Ramos (cell line): ENCODE results near the gene ADCY4.
"Not testable (repeated sequence)": the region's sequence is repeated elsewhere in the genome, so short reads cannot be mapped to it uniquely, and the experiment has no call there.

Experiments used
- in situ Hi-C: fragments of 300-500 bp; cut with MboI; formaldehyde crosslinking; loops from one replicate; pipeline ENCODE4 v1.14.3; 2022; ENCODE audit warnings: low sequenced_read_pairs; ENCODE audit not compliant: unreplicated experiment

The ADCY4 gene

DNA sequence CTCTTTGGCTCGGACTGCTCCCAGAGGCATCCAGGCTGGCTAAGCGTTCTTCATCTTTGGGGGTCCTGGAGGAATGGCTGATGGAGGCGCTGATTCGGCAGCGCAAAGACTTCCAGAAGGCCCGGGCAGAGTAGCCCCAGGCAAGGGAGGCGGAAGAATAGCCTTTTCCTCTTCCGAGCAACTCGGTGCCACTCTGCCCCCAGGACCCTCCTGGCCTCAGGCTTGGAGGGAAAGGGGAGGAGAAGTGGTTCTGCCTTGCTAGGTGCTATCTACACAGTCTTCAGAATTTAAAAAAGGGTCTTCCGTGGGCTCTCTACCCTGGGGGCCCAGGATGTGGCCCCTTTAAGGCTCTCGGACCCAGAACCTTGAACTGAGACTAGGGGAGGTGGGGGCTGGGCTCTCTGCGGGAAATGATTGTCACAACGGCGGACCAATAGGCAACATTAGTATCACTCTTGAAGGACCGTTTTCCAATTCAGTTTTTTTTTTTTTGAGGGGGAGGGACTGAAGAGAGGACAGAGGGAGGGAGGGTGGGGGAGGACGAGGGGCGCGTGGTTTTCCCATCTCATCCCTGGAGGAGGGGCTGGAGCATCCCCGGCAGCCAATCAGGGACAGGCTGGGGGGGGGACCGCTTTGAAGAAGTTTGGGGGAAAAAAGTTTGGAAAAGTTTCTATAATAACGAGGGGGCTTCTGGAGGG lies 32.8 kb upstream of the ADCY4 start, which contains the start of gene NFATC4:
Gene NFATC4, plus strand, starts transcription at position 671 of the 698 bp plus-strand sequence. CDS start 157 bp downstream, outside the sequence.
- in situ Hi-C loops: loop anchor here (5.0 kb wide), 1 partner anchor 65 kb away; no protein-coding TSS in a partner anchor

DNA sequence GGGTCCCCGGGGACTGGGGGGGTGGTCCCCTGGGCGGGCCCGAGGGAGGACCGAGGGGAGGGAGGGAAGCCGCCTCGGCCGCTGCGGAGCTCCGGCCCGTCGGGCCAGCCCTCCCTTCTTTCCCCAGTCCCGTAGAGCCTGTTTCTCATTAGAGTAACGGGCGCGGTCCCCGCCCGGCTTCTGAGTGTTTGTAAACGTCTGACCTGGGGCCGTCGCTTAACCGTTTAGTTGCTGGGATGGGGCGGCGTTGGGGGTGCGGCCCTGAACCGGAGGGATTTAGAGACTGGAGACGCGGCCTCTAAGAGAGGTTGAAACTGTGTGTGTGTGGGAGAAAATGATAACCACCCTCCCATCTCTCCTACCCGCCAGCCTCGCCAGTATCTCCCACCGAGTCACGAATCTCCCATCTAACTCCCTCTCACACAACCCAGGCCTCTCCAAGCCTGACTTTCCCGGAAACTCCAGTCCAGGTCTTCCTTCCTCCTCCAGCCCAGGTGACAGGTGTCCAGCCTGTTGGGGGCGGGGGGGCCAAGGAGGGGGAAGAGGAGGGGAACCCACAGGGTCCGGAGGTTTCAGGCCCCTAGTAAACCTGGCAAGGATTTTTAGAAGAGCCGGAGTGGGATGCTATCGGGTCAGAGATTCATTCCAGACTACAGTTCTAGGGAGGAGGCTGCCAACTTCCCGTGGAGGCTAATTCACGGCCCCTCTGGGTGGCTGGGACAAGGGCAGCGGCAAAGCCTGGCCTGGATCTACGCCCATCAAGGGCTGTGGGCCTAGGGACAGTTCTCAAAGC lies 32.0 kb upstream of the ADCY4 start:
- in situ Hi-C loops: loop anchor here (5.0 kb wide), 1 partner anchor 65 kb away; no protein-coding TSS in a partner anchor

DNA sequence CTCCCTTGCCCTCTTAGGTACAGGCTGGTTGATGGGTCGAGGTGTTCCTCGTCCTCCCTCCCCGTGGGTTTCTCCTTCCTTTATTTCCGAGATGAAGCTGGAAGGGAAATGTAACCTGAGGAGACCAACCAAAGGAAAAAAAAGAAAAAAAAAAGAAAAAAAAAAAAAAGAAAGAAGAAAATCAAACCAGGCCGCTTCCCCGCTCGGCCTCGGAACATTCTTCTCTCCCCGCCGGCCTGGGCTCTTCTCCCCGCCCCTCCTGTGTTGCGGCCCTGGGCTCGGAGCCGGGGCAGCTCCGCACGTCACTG lies 31.5 kb upstream of the ADCY4 start:
- in situ Hi-C loops: loop anchor here (5.0 kb wide), 1 partner anchor 66 kb away; no protein-coding TSS in a partner anchor

DNA sequence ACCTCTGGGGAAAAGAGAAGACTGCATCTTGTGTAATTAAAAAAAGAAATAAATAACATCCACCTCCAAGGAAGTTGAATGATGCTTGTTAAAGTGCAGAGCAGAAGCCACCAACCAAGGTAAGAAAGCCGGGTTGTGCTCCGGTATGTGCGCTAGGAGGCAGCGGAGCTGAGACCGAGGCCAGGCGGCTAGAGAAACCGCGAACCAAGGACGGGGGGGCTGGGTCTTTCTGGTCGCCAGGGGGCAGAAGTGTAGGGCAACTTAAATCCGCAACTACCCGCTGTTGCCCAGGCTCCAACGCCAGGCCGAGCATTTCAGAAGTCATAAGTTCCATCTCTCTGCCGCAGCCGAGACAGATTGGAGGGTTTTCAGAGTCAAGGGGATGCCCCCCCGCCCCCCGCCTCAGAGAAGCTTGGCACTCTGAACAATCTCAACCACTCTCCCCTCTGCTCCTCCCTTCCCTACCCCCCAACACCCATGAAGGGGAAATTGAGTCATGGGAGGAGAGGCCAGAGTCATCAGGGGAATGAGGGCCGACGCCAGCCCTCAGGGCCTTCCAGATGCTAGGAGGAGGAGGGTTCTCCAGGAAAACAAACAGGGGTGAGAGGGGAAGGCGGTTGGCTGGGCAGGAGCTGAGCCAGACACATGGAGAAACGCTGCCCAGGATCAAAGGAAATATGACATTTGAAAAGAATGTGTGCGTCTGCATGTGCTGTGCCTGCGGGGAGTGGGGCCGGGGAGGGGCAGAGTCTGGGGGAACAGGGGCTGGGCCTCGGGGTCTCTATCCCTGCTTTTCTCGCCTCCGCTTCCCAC lies 30.9 kb upstream of the ADCY4 start:
- in situ Hi-C loops: loop anchor here (5.0 kb wide), 1 partner anchor 66 kb away; no protein-coding TSS in a partner anchor

DNA sequence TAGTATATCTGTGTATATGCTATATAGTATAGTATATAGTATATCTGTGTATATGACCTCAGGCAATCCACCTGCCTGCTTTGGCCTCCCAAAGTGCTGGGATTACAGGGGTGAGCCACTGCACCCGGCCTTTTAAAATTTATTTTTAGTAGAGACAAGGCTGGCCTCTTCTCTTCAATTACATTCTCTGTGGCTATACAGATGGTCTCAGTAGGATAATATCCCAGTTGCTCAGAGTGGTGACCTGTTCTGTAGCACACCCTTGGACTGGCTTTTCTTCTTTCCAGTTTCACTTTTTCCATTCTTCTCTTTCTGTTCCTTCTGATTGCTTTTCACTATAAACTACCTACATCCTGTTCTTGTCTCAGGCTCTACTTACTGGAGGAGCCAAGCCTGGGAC lies 30.0 kb upstream of the ADCY4 start:
- in situ Hi-C loops: loop anchor here (5.0 kb wide), 1 partner anchor 67 kb away; no protein-coding TSS in a partner anchor

DNA sequence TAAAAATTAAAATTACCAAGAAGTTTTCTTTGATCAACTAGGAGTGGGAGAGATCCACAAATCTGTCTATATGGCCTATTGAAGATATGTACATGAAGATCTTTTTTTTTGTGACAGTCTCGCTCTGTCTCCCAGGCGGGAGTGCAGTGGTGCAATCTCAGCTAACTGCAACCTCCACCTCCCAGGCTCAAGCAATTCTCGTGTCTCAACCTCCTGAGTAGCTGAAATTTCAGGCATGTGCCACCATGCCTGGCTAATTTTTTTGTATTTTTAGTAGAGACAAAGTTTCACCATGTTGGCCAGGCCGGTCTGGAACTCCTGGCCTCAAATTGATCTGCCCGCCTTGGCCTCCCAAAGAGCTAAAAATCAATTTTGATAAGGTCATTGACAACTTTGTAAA lies 28.5 kb upstream of the ADCY4 start:
- in situ Hi-C loops: no loop called here

DNA sequence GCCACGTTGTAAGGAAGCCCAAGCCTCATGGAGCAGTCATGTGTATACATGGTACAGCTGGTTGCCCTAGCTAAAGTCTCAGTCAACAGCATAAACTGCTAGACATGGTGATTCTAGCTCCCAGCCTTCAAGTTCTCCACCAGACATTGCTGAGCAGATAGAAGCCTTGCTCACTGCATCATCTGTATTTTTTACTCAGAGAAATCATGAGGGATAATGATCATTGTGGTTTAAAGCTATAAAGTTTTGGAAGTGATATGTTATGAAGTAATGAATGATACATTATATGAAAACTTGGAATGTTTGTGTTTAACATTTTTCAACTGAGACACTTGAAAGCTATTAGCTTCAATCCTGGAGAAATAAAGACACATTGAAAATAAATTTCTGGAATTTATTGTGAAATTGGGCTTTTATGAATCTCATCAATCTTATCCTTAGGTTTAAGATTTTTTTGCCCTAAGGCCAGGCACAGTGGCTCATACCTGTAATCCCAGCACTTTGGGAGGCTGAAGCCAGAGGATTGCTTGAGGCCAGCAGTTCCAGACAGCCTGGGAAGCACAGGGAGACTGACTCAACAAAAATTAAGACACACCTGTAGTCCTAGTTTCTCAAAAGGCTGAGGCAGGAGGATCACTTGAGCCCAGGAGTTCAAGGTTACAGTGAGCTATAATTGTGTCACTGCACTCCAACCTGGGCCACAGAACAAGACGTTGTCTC lies 27.5 kb upstream of the ADCY4 start:
- in situ Hi-C loops: no loop called here

DNA sequence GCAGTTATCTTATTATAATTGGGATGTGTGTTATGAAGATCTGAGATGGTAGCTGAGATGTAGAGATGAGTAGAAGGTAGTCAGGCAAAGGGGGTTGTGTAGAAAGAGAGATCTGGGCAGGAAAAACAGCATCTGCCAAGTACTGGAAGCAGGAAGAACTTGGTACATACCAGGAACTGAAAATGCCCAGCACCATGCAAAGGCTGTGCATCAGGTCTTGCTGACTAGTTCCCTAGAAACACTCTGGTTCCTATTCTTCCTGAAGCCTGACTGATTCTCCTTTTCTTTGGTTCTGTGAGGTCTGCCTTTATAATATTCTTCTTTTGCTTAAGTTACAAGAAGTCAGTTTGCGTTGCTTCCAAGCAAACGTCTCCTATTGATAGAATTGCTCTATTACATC lies 26.5 kb upstream of the ADCY4 start:
- in situ Hi-C loops: no loop called here

DNA sequence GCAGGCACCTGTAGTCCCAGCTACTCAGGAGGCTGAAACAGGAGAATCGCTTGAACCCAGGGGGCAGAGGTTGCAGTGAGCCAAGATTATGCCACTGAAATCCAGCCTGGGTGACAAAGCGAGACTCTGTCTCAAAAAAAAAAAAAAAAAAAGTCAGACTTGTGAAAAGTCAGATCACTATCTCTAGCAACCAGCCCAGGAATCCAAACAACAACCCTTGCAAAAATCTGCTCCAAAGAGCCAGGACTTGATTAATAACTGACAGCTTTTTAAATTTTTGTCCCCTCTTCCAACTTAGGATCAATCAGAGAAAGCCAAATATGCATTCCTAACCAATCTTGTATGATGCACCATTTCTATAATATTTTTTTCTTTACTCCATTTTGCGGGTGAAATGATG lies 25.4 kb upstream of the ADCY4 start:
- in situ Hi-C loops: no loop called here

DNA sequence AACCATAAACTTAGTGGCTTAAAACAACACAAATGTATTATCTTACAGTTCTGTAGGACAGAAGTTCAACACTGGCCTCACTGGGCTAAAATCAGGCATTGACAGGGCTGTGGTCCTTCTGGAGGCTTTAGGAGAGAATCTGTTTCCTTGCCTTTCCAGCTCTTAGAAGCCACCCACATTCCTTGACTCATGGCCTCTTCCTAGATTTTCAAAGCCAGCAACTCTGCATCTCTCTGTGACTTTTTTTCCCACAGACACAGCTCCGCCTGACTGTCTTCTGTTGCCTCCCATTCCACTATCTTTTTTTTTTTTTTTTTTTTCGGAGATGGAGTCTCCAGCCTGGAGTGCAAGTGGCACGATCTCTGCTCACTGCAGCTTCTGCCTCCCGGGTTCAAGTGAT lies 21.3 kb upstream of the ADCY4 start:
- in situ Hi-C loops: no loop called here

DNA sequence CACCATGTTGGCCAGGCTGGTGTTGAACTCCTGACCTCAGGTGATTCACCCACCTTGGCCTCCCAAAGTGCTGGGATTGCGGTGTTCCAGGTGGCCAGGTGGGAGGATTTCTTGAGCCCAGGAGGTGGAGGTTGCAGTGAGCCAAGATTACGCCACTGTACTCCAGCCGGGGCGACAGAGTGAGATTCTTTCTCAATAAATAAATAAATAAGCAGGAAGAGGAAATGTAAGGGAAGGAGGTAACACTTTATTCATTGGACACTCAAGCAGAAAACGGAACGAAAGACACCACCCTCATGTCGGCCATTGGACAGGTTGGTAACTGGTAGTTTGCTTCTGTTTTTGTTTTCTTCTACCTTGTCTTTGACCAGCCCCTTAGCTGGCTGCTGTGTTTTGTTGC lies 20.1 kb upstream of the ADCY4 start:
- in situ Hi-C loops: no loop called here

DNA sequence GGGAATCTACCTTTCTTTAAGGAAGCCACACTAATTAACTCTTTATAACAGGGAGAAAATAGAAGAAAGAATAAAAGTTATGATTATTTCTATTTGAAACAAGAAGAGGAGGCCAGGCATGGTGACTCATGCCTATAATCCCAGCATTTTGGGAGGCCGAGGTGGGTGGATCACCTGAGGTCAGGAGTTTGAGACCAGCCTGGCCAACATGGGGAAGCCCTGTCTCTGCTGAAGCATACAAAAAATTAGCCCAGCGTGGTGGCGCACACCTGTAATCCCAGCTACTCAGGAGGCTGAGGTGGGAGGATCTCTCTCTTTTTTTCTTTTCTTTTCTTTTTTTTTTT lies 19.6 kb upstream of the ADCY4 start:
- in situ Hi-C loops: not testable (repeated sequence)

DNA sequence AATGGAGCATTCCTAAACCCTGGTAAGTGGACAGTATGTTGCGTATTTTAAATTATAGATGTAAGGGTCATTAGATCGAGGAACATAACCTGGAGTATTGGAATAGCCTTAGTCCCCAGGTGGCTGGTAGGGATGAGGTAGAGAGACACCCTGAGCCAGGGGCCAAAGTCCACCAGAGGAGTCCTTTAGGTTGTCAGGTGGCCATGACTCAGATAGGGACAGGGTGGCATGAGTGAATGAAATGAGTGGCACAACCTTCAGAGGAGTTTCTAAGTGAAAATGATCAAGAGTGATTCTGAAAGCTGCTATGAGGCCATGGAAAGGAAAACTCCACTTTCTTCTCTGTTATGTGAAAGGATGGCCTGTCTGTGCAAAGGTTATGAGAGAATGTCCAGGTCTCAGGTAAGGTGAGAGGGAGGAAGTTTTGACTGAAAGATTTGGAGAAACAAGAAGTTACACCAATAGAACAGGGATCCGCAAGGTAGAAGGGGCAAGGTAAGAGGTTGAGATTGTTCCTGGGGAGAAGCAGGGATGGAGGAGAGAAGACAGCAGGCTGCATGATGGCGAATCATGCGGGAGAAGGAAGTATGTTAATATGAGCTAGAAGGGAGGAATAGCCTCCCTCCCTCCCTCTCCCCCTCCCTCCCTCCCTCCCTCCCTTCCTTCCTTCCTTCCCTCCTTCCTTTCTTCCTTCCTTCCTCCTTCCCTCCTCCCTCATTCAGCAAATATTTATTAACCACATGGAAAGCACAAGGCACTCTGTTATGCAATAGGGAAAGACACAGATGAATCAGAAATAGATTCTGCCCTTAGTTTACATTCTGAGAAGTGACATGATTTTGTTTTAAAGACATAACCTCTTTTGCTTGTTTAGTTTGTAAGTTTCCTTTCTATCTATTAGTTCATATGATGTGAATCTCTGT lies 18.9 kb upstream of the ADCY4 start:
- in situ Hi-C loops: no loop called here

DNA sequence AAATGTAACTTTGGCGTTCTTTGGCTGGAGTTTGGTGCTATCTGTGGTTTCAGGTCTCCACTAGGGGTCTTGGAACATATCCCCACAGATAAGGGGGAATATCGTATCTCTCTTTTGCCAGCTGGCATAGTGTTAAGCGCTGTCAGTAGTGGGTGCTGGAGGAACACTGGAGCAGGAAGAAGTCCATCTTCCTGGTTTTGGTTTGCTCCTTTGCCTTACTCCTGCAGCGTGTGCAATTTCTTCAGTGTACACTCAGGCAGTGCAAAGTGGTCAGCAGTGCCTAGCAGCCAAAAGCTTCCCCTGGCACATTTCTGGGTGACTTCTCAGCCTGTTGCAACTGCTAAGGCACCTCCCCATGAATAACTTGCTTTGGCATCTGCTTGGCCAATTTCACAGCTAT lies 16.6 kb upstream of the ADCY4 start:
- in situ Hi-C loops: no loop called here

DNA sequence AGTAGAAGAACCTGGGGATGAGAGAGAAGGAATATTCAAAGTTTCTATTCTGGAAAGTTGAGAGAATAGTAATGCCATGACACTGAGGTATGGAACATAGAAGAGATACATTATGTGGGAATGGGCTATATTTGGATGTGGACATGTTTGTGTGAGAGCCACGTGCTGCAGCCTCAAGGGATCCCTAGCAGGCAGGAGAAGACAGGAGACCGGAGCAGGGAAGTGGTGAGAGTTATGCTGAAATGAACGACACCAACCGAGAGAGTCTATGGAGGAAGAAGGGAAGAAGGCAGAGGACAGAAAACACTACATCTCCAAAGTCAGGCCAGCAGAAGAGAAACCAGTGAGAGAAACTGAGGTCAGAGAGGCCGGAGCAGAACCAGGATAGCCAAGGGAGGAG lies 14.9 kb upstream of the ADCY4 start:
- in situ Hi-C loops: no loop called here

DNA sequence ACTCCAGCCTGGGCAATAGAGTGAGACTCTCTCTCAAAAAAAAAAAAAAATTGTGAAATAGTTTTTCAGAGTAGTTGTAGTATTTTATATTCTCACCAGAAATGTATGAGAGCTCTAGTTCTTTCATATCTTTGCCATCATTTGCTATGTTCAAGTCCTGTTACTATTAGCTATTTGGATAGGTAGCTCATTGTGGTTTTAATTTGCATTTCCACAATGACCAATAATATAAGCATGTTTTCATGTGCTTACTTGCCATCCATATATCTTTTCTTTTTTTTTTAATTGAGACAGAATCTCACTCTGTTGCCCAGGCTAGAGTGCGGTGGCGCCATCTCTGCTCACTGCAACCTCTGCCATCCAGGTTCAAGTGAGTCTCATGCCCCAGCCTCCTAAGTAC lies 13.3 kb upstream of the ADCY4 start:
- in situ Hi-C loops: no loop called here

DNA sequence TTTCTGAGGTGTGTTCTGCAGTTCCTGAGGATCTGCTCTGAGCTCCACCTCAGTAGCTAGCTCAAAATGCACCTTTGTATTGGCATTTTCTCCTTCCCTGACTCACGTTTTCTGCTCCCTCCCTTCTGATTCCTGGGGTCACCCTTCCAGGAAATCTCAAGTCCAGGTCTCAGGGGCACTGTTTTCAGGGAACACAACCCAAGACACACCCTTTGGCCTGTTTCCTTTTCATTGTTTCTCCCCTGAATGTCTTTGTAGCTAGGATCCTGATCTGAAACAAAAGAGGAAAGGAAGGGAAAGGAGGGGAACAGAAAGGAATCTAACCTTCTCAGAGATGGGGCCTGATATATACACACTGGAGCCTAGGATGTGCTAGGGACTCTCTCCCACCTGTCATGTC lies 12.3 kb upstream of the ADCY4 start:
- in situ Hi-C loops: no loop called here

DNA sequence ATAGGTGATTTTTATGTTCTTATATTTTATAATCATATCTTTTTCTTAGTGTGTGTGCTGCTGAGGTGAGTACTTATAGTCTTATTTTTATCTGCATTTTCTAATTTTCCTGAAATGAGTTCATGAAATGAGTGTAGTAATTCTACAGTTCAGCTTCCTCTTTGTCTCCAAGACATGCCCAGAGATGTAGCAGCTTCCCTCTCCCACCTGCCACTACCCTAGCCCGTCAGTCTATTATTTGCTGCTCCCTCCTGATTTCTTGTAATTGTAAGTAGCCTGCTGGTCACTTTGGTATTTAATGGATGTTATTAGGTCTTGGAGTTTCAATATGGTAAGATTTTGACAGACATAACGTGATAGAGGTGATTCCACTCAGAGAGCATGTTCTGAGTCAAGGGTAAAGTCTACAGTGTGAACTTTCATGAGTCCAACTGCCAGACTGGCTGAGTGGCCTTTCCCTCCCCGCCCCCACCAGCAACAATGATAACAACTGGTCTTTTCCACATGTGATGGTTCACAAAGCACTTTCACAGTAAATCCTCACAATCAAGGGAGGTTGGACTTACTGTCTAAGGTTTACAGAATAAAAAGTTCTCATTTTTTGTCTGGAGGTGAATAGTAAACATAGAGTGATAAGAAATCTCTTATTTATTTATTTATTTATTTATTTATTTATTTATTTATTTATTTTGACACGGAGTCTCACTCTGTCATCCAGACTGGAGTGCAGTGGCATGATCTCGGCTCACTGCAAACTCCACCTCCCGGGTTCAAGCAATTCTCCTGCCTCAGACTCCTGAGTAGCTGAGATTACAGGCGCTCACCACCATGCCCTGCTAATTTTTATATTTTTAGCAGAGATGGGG lies 9.2 kb upstream of the ADCY4 start:
- in situ Hi-C loops: no loop called here
